Measurements from ENCODE around the gene TNIP2. TPM values are rescaled to one million over a fixed set of nuclear protein-coding genes. Genes with fewer than 3 reads are reported as not detected.
"Not testable (repeated sequence)": the region's sequence is repeated elsewhere in the genome, so short reads cannot be mapped to it uniquely, and the experiment has no call there.

The TNIP2 gene
- total RNA-seq, 1 experiment from 2014 or later = 35.8 TPM

DNA sequence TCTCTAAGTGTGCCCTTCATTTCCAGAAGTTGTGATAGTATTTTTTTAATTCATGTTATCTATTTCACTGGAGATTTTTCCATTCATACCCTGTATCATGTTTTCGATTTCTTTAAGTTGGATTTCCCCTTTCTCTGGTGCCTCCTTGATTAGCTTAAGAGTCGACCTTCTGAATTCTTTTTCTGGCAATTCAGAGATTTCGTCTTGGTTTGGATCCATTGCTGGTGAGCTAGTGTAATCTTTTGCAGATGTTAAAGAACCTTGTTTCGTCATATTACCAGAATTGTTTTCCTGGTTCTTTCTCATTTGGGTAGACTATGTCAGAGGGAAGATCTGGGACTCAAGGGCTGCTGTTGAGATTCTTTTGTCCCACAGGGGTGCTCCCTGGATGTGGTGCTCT is 27.7 kb upstream of the TNIP2 start:
- intact Hi-C loops (cut with micrococcal nuclease; ENCODE audit: unreplicated experiment) = no loop called here
- Histone ChIP-seq H3K36me3 (ENCODE audit: control insufficient read depth, insufficient read depth, low read length) (no peaks in the 10 kb centered on the region), H3K27me3 (replicated peaks; ENCODE audit: control insufficient read depth, insufficient read depth, low read length) (no peaks in the 10 kb centered on the region), H3K9me3 (no peaks in the 10 kb centered on the region), H3K4me1 (no peaks in the 10 kb centered on the region), H3K4me3 (ENCODE audit: low read depth, low read length) (no peak overlapping the region)
- Mint-ChIP-seq H3K4me1 (ENCODE audit: low read depth, unreplicated experiment) (no peaks in the 10 kb centered on the region), H3K27ac (ENCODE audit: unreplicated experiment) (no peak overlapping the region), H3K27me3 (ENCODE audit: insufficient read depth, unreplicated experiment) (no peaks in the 10 kb centered on the region), H3K36me3 (ENCODE audit: insufficient read depth, unreplicated experiment) (no peaks in the 10 kb centered on the region), H3K9me3 (ENCODE audit: unreplicated experiment) (no peaks in the 10 kb centered on the region), H3K4me3 (ENCODE audit: unreplicated experiment) (no peak overlapping the region)
- ChIA-PET CTCF (no interaction called here), POLR2A (no interaction called here)
- TF ChIP-seq CTCF (IDR thresholded peaks at IDR 0.05; ENCODE audit: insufficient read depth in 1 of 2, low read depth in 1 of 2, low read length in 1 of 2, severe bottlenecking in 1 of 2, unreplicated experiment in 1 of 2) = no peak
- no TSS peak for BruUV-seq (replicated peaks)
- DNase-seq = no peak

- Histone ChIP-seq H3K27me3 (replicated peaks; ENCODE audit: control insufficient read depth, insufficient read depth, low read length) (no peaks in the 10 kb centered on the region), H3K4me1 (no peaks in the 10 kb centered on the region), H3K9me3 (no peaks in the 10 kb centered on the region), H3K36me3 (ENCODE audit: control insufficient read depth, insufficient read depth, low read length) (no peaks in the 10 kb centered on the region), H3K4me3 (ENCODE audit: low read depth, low read length) (no peak overlapping the region)
- ChIA-PET CTCF (no interaction called here), POLR2A (no interaction called here)
- no peaks in the 10 kb centered on the region for H3K9me3 Mint-ChIP-seq (ENCODE audit: unreplicated experiment)
- TF ChIP-seq CTCF (IDR thresholded peaks at IDR 0.05; ENCODE audit: insufficient read depth in 1 of 2, low read depth in 1 of 2, low read length in 1 of 2, severe bottlenecking in 1 of 2, unreplicated experiment in 1 of 2) = no peak
- no peak overlapping the region for H3K4me3 Mint-ChIP-seq (ENCODE audit: unreplicated experiment)
- H3K4me1 Mint-ChIP-seq (ENCODE audit: low read depth, unreplicated experiment) = no peaks in the 10 kb centered on the region
- no peaks in the 10 kb centered on the region for H3K36me3 Mint-ChIP-seq (ENCODE audit: insufficient read depth, unreplicated experiment)
- peak in 1 of 2 experiments; percentile 8 for DNase-seq
- H3K27me3 Mint-ChIP-seq (ENCODE audit: insufficient read depth, unreplicated experiment) = no peaks in the 10 kb centered on the region
- H3K27ac Mint-ChIP-seq (ENCODE audit: unreplicated experiment) = no peak overlapping the region
- intact Hi-C loops (cut with micrococcal nuclease; ENCODE audit: unreplicated experiment) = no loop called here
- no TSS peak for BruUV-seq (replicated peaks)
These were observed 25.8 kb upstream of the TNIP2 start for GRCh38 chr4:2781911-2782310.

GRCh38 chr4:2780643-2781042 is 24.5 kb upstream of the TNIP2 start:
- H3K36me3 ChIP-seq (ENCODE audit: control insufficient read depth, insufficient read depth, low read length); H3K4me1 ChIP-seq; H3K27me3 Mint-ChIP-seq (ENCODE audit: insufficient read depth, unreplicated experiment); H3K36me3 Mint-ChIP-seq (ENCODE audit: insufficient read depth, unreplicated experiment); H3K27me3 ChIP-seq (replicated peaks; ENCODE audit: control insufficient read depth, insufficient read depth, low read length); H3K9me3 Mint-ChIP-seq (ENCODE audit: unreplicated experiment); H3K4me3 ChIP-seq (ENCODE audit: low read depth, low read length); CTCF ChIA-PET; H3K9me3 ChIP-seq; H3K4me3 Mint-ChIP-seq (ENCODE audit: unreplicated experiment); DNase-seq; POLR2A ChIA-PET; H3K27ac Mint-ChIP-seq (ENCODE audit: unreplicated experiment); BruUV-seq (replicated peaks); intact Hi-C loops (cut with micrococcal nuclease; ENCODE audit: unreplicated experiment); H3K4me1 Mint-ChIP-seq (ENCODE audit: low read depth, unreplicated experiment): not testable (repeated sequence)

GRCh38 chr4:2771264-2771663 is 15.1 kb upstream of the TNIP2 start:
- no peak overlapping the region for H3K4me3 ChIP-seq (ENCODE audit: low read depth, low read length)
- Mint-ChIP-seq H3K9me3 (ENCODE audit: unreplicated experiment) (peaks cover 13% of the 10 kb centered on the region), H3K4me1 (ENCODE audit: low read depth, unreplicated experiment) (no peaks in the 10 kb centered on the region), H3K4me3 (ENCODE audit: unreplicated experiment) (no peak overlapping the region), H3K27ac (ENCODE audit: unreplicated experiment) (no peak overlapping the region), H3K36me3 (ENCODE audit: insufficient read depth, unreplicated experiment) (no peaks in the 10 kb centered on the region), H3K27me3 (ENCODE audit: insufficient read depth, unreplicated experiment) (peaks cover 3% of the 10 kb centered on the region)
- no peak for DNase-seq
- H3K27me3 ChIP-seq (replicated peaks; ENCODE audit: control insufficient read depth, insufficient read depth, low read length) = no peaks in the 10 kb centered on the region
- POLR2A ChIA-PET = no interaction called here
- H3K9me3 ChIP-seq = no peaks in the 10 kb centered on the region
- no TSS peak for BruUV-seq (replicated peaks)
- H3K4me1 ChIP-seq = no peaks in the 10 kb centered on the region
- TF ChIP-seq CTCF (IDR thresholded peaks at IDR 0.05; ENCODE audit: insufficient read depth in 1 of 2, low read depth in 1 of 2, low read length in 1 of 2, severe bottlenecking in 1 of 2, unreplicated experiment in 1 of 2) = no peak
- CTCF ChIA-PET = no interaction called here
- intact Hi-C loops (cut with micrococcal nuclease; ENCODE audit: unreplicated experiment) = no loop called here
- no peaks in the 10 kb centered on the region for H3K36me3 ChIP-seq (ENCODE audit: control insufficient read depth, insufficient read depth, low read length)
